ENCODE measurements around the gene FHOD1.

FHOD1 gene

DNA sequence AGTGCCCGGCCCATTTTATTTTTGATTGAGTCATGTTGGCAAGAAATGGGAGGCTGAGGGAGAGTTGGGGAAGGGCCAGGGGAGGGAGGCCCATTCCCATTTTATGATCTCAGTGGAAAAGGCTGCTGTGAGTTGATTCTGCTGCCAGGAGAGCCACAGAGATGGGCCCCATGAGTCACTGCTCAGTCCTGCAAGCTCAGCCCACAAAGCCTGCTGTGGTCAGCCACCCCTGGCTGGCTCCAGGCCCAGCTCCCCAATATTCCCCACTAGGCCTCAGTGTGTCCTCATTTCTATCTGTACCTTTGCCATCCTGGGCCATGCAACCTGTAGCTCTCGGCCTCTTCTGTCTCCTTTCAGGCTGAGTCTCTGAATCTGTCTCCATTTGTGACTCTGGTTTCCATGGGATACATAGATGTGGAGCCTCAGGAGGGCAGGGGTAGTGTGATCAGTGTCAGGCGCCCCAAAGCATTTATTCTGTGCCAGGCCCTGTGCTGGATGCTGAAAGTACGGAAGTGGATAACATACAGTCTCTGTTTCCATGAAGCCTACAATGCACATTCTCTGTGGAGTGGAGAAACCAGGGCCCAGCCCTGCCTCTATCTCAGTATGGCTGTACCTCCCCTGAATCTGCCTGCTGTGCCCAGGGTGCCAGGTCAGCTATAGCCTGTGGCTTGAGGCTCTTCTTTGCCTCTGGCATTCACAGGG lies 30.2 kb upstream of the FHOD1 start:
- DNase-seq, result no peak

- DNase-seq, result no peak
Measured at GRCh38 chr16:67275321-67275720, 28.0 kb upstream of the FHOD1 start.

GRCh38 chr16:67271446-67271845 lies 24.2 kb upstream of the FHOD1 start:
- no peak for DNase-seq

- DNase-seq, result no peak
Measured at GRCh38 chr16:67270931-67271338, 23.7 kb upstream of the FHOD1 start.

DNA sequence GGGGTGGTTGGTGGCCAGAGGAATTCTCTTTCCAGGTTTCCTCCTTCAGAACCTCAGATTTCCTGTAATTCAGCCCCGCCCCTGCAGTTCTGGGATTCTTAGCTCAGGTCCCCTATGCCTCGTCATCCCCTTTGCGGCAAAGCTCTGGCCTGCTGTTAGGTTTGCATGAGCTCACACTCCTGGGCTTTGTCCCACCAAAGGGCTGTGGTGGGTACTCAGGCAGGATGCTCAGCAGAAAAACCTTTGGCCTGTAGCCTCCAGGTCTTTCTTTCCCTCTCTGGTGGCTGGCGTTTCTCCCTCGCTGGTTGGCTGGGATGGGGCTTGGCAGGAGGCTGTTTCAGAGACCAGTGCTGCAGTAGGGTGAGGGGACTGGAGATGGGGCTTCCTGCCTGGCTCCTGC lies 22.5 kb upstream of the FHOD1 start:
- no peak for DNase-seq

- DNase-seq, result no peak
Measured at GRCh38 chr16:67268136-67268579, 20.9 kb upstream of the FHOD1 start.

DNA sequence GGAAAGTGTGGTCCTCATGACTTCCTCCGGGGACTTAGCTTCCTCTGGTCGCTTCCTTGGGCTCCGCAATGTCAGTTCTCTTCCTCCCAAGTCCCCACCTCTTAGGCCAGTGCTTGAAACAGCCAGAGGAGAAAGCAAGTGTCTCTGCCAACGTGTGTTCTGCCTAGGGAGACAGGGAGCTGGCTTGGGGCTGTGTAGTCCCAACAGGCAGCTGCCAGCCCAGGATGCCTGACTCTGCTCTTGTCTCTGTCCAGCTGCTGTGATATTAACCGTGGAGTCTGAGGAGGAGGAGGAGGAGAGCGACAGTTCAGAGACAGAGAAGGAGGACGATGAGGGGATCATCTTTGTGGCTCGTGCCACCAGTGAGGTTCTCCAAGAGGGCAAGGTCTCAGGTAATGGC lies 18.6 kb upstream of the FHOD1 start:
- DNase-seq, result no peak

DNA sequence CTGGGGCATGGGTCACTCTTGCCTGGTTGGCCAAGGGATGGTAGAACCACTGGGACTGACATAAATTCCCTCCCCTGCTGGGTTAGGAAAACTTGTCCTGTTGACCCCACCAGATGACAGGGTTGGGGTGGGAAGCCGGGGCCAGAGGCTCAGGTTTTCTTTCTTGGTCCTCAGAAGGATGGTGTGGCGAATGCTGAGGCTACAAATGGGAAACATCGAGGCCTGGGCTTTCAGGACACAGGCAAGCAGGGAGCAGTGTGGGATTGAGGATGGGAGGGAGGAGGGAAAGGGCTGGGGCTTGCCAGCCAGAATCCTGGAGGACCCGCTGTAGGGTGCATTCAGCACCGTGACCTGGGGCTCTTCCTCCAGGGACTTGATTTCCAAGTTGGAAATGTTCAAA lies 17.6 kb upstream of the FHOD1 start:
- no peak for DNase-seq

- DNase-seq, result no peak
Measured at GRCh38 chr16:67264277-67264676, 17.0 kb upstream of the FHOD1 start.

DNA sequence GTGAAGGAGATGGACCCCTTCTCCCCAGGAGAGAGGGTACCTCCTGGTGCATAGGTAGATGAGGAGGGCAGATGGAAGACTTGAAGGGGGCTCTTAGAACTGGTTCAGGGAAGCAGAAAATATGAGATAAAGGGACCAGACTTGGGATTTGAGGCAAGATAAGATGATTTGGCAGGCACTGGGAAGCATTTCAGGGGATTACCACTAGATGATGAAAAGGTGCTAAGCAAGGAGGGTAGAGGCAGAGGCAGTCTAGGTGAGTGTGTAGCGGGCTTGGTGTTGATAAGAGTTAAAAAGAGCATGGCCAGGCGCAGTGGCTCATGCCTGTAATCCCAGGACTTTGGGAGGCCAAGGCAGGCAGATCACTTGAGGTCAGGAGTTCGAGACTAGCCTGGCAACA lies 15.9 kb upstream of the FHOD1 start:
- DNase-seq, result no peak

GRCh38 chr16:67260426-67261063 lies 13.3 kb upstream of the FHOD1 start:
- DNase-seq, result no peak

GRCh38 chr16:67259705-67260104 lies 12.4 kb upstream of the FHOD1 start:
- DNase-seq, result no peak

- DNase-seq, result no peak
Measured at GRCh38 chr16:67258161-67258835, 11.0 kb upstream of the FHOD1 start.

DNA sequence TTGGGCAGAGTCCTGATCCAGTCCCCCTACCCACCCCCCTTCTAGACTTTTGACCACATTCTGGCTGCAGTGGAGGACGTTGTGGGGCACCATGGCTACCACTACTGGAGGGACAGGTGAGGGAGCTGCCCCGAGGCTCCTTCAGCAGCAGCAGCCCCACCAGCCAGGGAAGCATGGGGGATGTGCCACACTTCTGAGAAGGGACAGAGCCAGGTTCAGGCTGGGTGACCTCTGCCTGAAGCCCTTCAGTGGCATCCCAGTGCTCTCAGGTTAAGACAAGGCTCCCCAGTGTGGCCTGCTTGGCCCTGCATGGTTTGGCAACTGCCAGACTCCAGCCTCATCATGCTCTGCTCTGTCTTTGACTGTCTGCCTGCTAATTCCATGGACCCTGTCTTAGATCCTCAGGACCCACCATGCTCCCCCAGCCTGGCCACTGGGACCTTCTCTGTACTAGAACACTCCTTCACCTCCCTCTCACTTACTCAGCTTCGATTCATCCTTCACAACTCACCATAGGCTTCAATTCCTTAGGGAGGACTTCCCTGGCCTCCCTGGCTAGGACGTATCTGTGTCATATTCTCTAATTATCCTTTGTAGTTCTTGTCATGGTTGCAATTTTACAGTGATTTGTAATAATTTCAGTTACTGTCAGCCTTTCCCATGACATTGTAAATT lies 10.3 kb upstream of the FHOD1 start:
- no peak for DNase-seq

DNA sequence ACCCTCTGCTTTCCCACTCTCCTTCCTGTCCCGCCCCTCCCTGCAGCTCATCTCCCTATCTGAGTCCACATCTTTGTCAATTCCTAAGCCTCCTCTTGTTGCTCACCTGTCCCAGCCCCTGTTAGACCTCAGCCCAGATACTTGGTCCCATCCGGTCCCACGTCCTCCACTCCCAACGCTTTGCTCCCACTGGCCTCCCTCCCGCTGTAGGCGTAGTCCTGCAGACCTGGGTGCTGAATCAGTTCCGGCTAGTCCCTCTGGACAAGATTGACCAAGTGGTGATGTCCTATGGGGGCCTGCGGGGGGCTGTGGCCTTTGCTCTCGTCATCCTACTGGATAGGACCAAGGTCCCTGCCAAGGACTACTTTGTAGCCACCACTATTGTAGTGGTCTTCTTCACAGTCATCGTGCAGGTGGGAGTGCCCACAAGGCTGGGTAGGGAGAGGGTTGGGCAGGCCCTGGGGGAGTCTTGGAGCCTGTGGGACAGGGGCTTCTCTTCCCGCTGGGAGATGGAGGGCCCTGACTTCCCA lies 9.5 kb upstream of the FHOD1 start:
- no peak for DNase-seq

- DNase-seq, result no peak
Measured at GRCh38 chr16:67255553-67256221, 8.4 kb upstream of the FHOD1 start.

- DNase-seq, result no peak
Measured at GRCh38 chr16:67254801-67255552, 7.7 kb upstream of the FHOD1 start.

GRCh38 chr16:67252609-67253497 lies 5.6 kb upstream of the FHOD1 start:
- no peak for DNase-seq

GRCh38 chr16:67250045-67250327 lies 2.7 kb upstream of the FHOD1 start:
- DNase-seq, result no peak

GRCh38 chr16:67249178-67250044 lies 2.1 kb upstream of the FHOD1 start:
- no peak for DNase-seq

All from NCI-H2081 treated with DMSO at 0.1 percent for 48 hours (cell line).